ENCODE measurements around the gene THRAP3.

Gene THRAP3

DNA sequence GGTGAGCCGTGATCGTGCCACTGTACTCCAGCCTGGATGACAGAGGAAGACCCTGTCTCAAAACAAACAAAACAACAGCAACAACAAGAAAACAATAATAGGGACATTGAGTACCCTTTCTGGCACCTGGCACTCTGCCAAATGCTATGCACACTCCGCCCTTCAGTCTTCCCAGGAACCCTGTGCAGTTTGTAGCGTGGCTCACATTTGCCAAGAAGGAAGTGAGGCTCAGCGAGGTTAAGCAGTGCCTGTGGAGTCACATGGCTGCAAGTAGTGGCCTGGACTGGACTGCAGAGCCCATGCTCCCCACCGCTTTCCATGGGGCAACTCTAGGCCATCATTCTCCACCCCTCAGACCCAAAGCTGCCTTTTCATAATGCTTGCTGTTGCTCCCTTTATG lies 104.5 kb downstream of the THRAP3 start:
- no peak overlapping the region; the same call in 1 of the 2 replicates for H3K27ac ChIP-seq
- TF ChIP-seq, protein P1, sequence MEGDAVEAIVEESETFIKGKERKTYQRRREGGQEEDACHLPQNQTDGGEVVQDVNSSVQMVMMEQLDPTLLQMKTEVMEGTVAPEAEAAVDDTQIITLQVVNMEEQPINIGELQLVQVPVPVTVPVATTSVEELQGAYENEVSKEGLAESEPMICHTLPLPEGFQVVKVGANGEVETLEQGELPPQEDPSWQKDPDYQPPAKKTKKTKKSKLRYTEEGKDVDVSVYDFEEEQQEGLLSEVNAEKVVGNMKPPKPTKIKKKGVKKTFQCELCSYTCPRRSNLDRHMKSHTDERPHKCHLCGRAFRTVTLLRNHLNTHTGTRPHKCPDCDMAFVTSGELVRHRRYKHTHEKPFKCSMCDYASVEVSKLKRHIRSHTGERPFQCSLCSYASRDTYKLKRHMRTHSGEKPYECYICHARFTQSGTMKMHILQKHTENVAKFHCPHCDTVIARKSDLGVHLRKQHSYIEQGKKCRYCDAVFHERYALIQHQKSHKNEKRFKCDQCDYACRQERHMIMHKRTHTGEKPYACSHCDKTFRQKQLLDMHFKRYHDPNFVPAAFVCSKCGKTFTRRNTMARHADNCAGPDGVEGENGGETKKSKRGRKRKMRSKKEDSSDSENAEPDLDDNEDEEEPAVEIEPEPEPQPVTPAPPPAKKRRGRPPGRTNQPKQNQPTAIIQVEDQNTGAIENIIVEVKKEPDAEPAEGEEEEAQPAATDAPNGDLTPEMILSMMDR (conservative IDR thresholded peaks at IDR 0.05): no peak

DNA sequence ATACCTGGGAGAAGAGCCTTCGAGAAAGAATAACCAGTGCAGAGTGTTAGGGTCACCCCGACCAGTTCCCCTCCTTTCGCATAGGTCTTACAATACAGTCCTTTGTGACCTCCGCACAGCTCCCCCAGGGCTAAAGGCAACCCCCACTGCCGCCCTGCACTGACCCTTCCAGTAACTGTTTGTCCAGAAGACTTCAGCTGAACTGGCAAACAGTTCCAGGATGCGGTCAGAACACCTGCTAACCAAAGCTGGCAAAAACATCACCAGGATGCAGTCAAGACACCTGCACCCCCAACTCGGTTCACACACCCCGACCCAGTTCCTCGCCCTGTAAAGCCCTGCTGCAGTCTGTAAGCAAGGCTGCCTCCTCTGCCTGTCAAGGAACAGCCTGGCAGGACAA lies 105.6 kb downstream of the THRAP3 start:
- H3K27ac ChIP-seq: no peak overlapping the region
- TF ChIP-seq, protein P1 (conservative IDR thresholded peaks at IDR 0.05): no peak

DNA sequence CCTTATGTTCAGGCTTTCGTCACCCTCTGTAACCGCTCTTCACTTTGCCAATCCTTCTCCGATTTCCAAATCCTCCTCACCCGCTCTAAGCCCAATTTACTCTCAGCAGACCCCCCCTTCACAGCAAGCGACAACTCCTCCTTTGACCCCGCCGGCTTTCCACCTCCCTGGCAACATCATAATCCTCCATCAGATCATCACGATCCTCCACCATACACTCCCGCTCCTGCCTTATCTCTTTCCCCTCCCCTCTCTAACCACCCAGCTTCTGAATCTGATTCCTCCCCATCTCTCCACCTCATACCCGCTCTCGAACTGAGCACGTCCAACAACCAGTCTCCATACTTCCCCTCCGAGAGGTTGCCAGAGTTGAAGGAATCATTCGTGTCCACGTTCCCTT lies 106.7 kb downstream of the THRAP3 start:
- TF ChIP-seq, protein P1 (conservative IDR thresholded peaks at IDR 0.05): no peak
- no peak overlapping the region for H3K27ac ChIP-seq

DNA sequence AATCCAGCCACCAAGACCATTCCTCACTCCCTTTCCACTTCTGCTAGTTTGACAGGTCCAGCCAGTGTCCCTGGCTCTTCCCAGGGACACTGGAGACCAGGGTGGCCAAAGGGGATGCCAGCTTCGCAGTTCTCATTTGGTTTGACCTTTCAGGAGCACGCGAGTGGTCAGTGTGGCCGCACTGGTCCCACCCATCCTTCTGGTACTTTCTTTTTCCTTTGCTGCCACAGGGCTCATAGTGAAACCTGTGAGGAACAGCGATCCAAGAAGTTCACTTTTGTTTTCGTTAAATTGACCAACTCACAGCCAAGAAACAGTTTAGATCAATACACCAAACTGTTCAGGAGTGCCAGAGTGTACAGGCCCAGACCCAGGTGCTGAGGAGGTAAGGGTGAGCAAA lies 113.6 kb downstream of the THRAP3 start:
- TF ChIP-seq, protein P1 (conservative IDR thresholded peaks at IDR 0.05): no peak
- H3K27ac ChIP-seq: no peak overlapping the region

DNA sequence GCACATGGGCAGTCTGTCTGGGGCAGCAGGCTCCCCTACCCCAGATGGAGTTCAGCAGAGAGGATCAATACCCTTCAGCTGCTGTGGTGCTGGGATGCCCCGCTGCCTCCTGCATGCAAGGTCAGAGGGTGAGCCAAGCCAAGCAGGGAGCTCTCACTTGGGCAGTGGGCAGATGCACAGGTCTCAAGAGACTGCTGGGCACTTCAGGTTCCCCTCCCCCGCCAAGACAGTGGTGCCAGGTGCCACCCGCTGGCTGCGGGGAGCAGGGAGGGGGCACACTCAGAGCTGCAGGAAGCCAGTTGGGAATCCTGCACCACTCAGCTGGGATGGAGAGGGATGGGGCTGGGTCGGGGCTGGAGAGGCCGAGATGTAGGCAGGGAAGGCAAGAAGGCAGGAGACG lies 115.0 kb downstream of the THRAP3 start:
- TF ChIP-seq, protein P1 (conservative IDR thresholded peaks at IDR 0.05): no peak
- no peak overlapping the region for H3K27ac ChIP-seq

DNA sequence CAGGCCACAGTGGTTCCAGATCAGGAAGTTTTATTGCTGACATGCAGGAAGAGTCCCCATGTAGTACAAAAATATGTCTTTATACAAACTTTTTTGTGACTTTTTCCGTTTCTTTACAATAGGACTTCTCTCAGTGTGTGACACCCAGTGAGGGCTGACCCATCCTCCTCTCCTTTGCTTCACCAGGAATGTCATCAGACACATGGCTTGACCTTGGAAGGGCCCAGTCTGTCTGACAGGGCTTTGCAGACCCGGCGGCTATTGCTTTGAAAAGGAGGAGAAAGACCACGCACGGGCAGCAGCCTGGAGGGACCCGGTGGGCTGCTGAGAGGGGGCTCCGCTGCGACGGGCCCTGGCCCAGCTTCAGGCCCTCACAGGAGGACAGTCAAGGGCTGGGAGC lies 115.4 kb downstream of the THRAP3 start:
- no peak overlapping the region for H3K27ac ChIP-seq
- TF ChIP-seq, protein P1 (conservative IDR thresholded peaks at IDR 0.05): no peak

DNA sequence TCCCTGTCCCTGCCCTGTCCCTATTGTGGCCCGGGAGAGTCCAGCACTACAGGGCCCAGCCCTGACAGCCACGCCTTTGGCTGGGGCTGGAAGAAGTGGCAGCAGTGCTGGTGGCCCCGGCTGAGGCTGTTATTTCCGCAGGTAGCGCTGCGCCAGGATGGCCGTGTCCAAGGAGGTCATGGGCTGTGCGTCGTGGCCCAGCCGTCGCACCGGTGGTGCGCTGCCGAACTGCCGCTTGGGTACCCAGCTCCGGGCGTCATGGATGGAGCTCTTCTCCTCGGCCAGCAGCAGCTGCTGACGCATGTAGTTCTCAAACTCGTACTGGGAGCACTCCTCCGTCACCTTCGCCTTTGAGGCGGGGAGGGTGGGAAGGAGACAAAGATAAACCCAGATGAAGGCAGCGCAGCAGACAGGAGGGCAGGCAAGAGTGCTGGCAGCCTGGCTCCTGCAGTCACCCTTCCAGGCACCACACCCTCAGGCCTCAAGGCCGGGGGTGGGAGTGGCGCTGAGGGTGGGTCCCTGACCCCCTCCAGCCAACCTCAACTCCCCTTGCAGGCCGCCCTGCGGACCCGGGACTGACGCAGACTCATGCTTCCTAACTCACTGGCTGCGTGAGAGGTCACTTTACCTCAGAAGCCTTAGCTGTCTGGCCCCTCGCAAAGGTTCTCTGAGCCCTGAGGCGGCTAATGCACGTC lies 117.5 kb downstream of the THRAP3 start:
- TF ChIP-seq, protein P1 (conservative IDR thresholded peaks at IDR 0.05): no peak
- no peak overlapping the region for H3K27ac ChIP-seq

Measured in VCaP (cell line).